GM12891 (cell line): ENCODE measurements around the gene ZMYND15.

Source experiments
- DNase-seq: peaks from one replicate; pipeline ENCODE4 v3.0.0; 2011; ENCODE audit warnings: low spot score; ENCODE audit not compliant: insufficient read length
- FAIRE-seq: peaks from 2 replicates; lab custom pipeline; 2011; peaks lifted over from hg19 to GRCh38; lab: Jason Lieb, UNC
- PAX5 ChIP-seq: IDR thresholded peaks from 2 replicates; pipeline ENCODE4 v1.6.1; 2011; ENCODE audit warnings: low read length, moderate library complexity, mild to moderate bottlenecking; ENCODE audit not compliant: insufficient read depth, severe bottlenecking
- POLR2A ChIP-seq: IDR thresholded peaks from 2 replicates; pipeline ENCODE4 v1.6.1; 2011; ENCODE audit warnings: low read depth, low read length, control low read depth
- POLR2AphosphoS5 ChIP-seq: IDR thresholded peaks from 2 replicates; pipeline ENCODE4 v1.6.1; 2011; ENCODE audit warnings: low read depth, low read length, control low read depth
- POU2F2 ChIP-seq: IDR thresholded peaks from 2 replicates; pipeline ENCODE4 v1.6.1; 2011; ENCODE audit warnings: low read depth, mild to moderate bottlenecking, control low read depth, low read length, moderate library complexity
- SPI1 ChIP-seq: IDR thresholded peaks from 2 replicates; pipeline ENCODE4 v1.6.1; 2011; ENCODE audit warnings: low read depth, low read length, control low read depth
- TAF1 ChIP-seq: IDR thresholded peaks from 2 replicates; pipeline ENCODE4 v1.6.1; 2011; ENCODE audit warnings: low read depth, low read length, control low read depth

Gene ZMYND15

GRCh38 chr17:4715063-4715744 lies 24.4 kb upstream of the ZMYND15 start:
- DNase-seq: no peak
- peak; percentile 23 for FAIRE-seq
- TF ChIP-seq TAF1: no peak
- TF ChIP-seq PAX5: no peak

GRCh38 chr17:4716081-4716480 lies 23.6 kb upstream of the ZMYND15 start:
- DNase-seq (no peak), FAIRE-seq (no peak)
- TF ChIP-seq POLR2A (no peak), SPI1 (no peak)

- TF ChIP-seq TAF1: no peak
- no peak for TF ChIP-seq POLR2AphosphoS5
- no peak for TF ChIP-seq POU2F2
- TF ChIP-seq SPI1: no peak
- no peak for TF ChIP-seq PAX5
- TF ChIP-seq POLR2A: no peak
- FAIRE-seq: no peak
- no peak for DNase-seq
These were observed 21.8 kb upstream of the ZMYND15 start for GRCh38 chr17:4717791-4718190.

- FAIRE-seq: no peak
- TF ChIP-seq POU2F2: no peak
- no peak for TF ChIP-seq PAX5
- no peak for TF ChIP-seq TAF1
- no peak for TF ChIP-seq POLR2A
- TF ChIP-seq POLR2AphosphoS5: no peak
- no peak for TF ChIP-seq SPI1
- DNase-seq: no peak
These were observed 21.4 kb upstream of the ZMYND15 start for GRCh38 chr17:4718276-4718675.

GRCh38 chr17:4719146-4719545 lies 20.5 kb upstream of the ZMYND15 start:
- TF ChIP-seq TAF1 (no peak), SPI1 (no peak), PAX5 (no peak), POU2F2 (no peak), POLR2A (no peak), POLR2AphosphoS5 (no peak)
- FAIRE-seq (no peak), DNase-seq (no peak)

GRCh38 chr17:4719684-4720221 lies 19.9 kb upstream of the ZMYND15 start:
- TF ChIP-seq POLR2A (no peak), POLR2AphosphoS5 (no peak), SPI1 (no peak), POU2F2 (no peak), PAX5 (no peak), TAF1 (no peak)
- DNase-seq (no peak), FAIRE-seq (no peak)

- no peak for TF ChIP-seq TAF1
- no peak for TF ChIP-seq POLR2A
- TF ChIP-seq SPI1: no peak
- no peak for TF ChIP-seq POLR2AphosphoS5
- FAIRE-seq (no peak), DNase-seq (no peak)
These were observed 18.8 kb upstream of the ZMYND15 start for GRCh38 chr17:4720787-4721186.

GRCh38 chr17:4721203-4722135 lies 18.2 kb upstream of the ZMYND15 start:
- DNase-seq: no peak
- TF ChIP-seq POU2F2 (no peak), PAX5 (no peak), POLR2AphosphoS5 (no peak), POLR2A (no peak), TAF1 (no peak)

GRCh38 chr17:4722678-4723240 lies 16.9 kb upstream of the ZMYND15 start:
- no peak for TF ChIP-seq TAF1
- 0 out of 2 replicates have a peak, but pooled peaks have one; percentile 5 for TF ChIP-seq SPI1

More at GRCh38 chr17:4721203-4722135, 18.2 kb upstream of the ZMYND15 start:
- FAIRE-seq: peak; percentile 60

GRCh38 chr17:4724650-4725049 lies 15.0 kb upstream of the ZMYND15 start:
- DNase-seq (no peak), FAIRE-seq (peak; percentile 16)
- TF ChIP-seq POLR2AphosphoS5 (no peak), TAF1 (no peak), POU2F2 (no peak), PAX5 (no peak), SPI1 (no peak), POLR2A (no peak)

More at GRCh38 chr17:4722678-4723240, 16.9 kb upstream of the ZMYND15 start:
- FAIRE-seq: no peak
- DNase-seq: no peak
